Tibial nerve (tissue), 4 donors: ENCODE measurements around the gene HTR2C. TPM values are rescaled to one million over a fixed set of nuclear protein-coding genes. Genes with fewer than 3 reads are reported as not detected.

ENCODE experiments used
- DNase-seq, 2 donors: peaks; one replicate each; pipeline ENCODE4 v3.0.0-alpha.2; 2019; ENCODE audit warnings: low spot score in 2 of 2
- H3K27ac ChIP-seq, 4 donors: fragments of 200-600 bp; sonication (generic) in 3 of 4; one replicate each; pipeline ENCODE4 v1.5.1; 2017 to 2019; ENCODE audit warnings: mild to moderate bottlenecking in 1 of 4
- H3K27me3 ChIP-seq, 2 donors: fragments of 200-600 bp; sonication (generic) in 1 of 2; one replicate each; pipeline versions ENCODE4 v1.5.1 to v1.6.0; 2017 to 2019
- H3K36me3 ChIP-seq, 3 donors: fragments of 200-600 bp; sonication (generic); one replicate each; pipeline ENCODE4 v1.5.1; 2018 to 2019
- H3K4me1 ChIP-seq, 4 donors: fragments of 200-600 bp; sonication (generic) in 3 of 4; one replicate each; pipeline ENCODE4 v1.5.1; 2017 to 2019
- H3K4me3 ChIP-seq, 4 donors: fragments of 200-600 bp; sonication (generic) in 3 of 4; one replicate each; pipeline ENCODE4 v1.5.1; 2017 to 2019; ENCODE audit warnings: mild to moderate bottlenecking in 1 of 4, moderate library complexity in 1 of 4
- H3K9me3 ChIP-seq, 4 donors: fragments of 200-600 bp; sonication (generic) in 3 of 4; one replicate each; pipeline ENCODE4 v1.5.1; 2017 to 2019
- EP300 ChIP-seq, 2 donors: sonication (generic); formaldehyde crosslinking; IDR thresholded peaks; one replicate each; pipeline ENCODE4 v1.6.1; 2017; ENCODE audit warnings: antibody characterized with exemption in 2 of 2, mild to moderate bottlenecking in 1 of 2
- POLR2A ChIP-seq, 2 donors: fragments of 450-650 bp; IDR thresholded peaks; one replicate each; pipeline ENCODE4 v1.6.1; 2017; ENCODE audit warnings: antibody characterized with exemption in 2 of 2, mild to moderate bottlenecking in 2 of 2, moderate library complexity in 2 of 2
- WGBS, 2 donors: methylation state at CpG; one replicate each; pipeline ENCODE4 v1.1.5; 2018; 5-methylcytosine and 5-hydroxymethylcytosine counted together
- total RNA-seq, 4 donors: library from RNA; depleted of rRNA; stranded (reverse); fragments of >200 nt; gene quantifications; one replicate each; pipeline ENCODE4 v1.1.0, GENCODE V29; 2016
- TF ChIP-seq, protein P1 (sequence below), 5 experiments: fragments of 200-600 bp in 3 of 5; fragments of 450-650 bp in 2 of 5; sonication (generic) in 3 of 5; IDR thresholded peaks; one replicate each; pipeline ENCODE4 v1.5.1; 2016 to 2019; ENCODE audit warnings: antibody characterized with exemption in 5 of 5, mild to moderate bottlenecking in 3 of 5, moderate library complexity in 2 of 5

HTR2C gene
- under 1 TPM in 1 of 4 donors, not detected in 3; 0.66 TPM for total RNA-seq

DNA sequence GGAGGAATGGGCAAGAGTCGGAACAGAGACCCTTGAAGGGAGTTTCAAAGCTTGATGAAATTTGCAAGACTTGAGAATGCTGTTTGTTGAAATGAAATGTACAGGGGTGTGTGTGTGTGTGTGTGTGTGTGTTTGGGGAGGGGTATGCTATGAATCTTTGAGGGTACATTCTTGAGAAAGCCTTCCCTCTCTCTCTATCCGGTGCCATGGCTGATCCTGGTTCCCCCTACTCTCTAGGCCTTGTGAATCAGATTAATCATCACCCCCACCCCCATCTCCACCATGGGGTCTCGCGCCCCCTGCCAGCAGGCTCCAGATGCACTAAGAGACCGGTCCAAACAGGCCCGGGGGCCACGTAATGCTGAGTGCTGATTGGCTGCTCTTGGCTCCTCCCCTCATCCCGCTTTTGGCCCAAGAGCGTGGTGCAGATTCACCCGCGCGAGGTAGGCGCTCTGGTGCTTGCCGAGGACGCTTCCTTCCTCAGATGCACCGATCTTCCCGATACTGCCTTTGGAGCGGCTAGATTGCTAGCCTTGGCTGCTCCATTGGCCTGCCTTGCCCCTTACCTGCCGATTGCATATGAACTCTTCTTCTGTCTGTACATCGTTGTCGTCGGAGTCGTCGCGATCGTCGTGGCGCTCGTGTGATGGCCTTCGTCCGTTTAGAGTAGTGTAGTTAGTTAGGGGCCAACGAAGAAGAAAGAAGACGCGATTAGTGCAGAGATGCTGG lies at the start of gene HTR2C:
Gene HTR2C, plus strand, starts transcription at position 441 of the 729 bp plus-strand sequence. CDS start 142,851 bp downstream, outside the sequence.
- WGBS, 2 donors: 14 to 23% methylated on average over 27 to 34 of the region's 34 CpGs
- peaks cover 0 to 35% (median 0%) of the 10 kb centered on the region in 4 donors for H3K4me1 ChIP-seq
- TF ChIP-seq, protein P1, sequence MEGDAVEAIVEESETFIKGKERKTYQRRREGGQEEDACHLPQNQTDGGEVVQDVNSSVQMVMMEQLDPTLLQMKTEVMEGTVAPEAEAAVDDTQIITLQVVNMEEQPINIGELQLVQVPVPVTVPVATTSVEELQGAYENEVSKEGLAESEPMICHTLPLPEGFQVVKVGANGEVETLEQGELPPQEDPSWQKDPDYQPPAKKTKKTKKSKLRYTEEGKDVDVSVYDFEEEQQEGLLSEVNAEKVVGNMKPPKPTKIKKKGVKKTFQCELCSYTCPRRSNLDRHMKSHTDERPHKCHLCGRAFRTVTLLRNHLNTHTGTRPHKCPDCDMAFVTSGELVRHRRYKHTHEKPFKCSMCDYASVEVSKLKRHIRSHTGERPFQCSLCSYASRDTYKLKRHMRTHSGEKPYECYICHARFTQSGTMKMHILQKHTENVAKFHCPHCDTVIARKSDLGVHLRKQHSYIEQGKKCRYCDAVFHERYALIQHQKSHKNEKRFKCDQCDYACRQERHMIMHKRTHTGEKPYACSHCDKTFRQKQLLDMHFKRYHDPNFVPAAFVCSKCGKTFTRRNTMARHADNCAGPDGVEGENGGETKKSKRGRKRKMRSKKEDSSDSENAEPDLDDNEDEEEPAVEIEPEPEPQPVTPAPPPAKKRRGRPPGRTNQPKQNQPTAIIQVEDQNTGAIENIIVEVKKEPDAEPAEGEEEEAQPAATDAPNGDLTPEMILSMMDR (IDR thresholded peaks at IDR 0.05): no peak
- no peak for TF ChIP-seq EP300 (IDR thresholded peaks at IDR 0.05)
- TF ChIP-seq POLR2A (IDR thresholded peaks at IDR 0.05): no peak
- H3K27ac ChIP-seq: no peak within 1 kb of the TSS
- no peak for DNase-seq
- peak within 1 kb of the TSS in 2 of 4 donors; percentile 12 to 38 for H3K4me3 ChIP-seq
- H3K9me3 ChIP-seq: no peaks in the 10 kb centered on the region
- peaks cover 0 to 83% of the 10 kb centered on the region in 2 donors for H3K27me3 ChIP-seq
- H3K36me3 ChIP-seq: no peaks in the 10 kb centered on the region

DNA sequence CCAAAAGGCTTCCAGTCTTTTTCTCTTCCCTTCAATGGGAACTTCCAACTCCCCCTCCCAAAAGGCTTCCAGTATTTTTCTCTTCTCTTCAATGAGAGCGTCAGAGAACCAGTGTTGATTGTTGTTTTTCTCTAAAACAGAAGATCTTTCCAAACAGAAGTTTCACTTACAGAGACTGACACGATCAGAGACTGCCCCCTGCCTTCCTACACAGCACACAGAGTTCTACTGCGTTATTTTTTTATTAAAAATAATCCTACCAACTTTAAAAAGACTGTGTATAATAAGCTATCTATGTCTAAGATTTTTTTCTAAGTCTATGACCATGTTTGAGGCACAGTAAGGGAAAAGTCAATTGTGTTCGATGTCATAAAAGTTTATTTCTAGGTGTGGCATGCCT lies 3.5 kb upstream of the HTR2C start:
- H3K27ac ChIP-seq: no peak overlapping the region
- H3K27me3 ChIP-seq: peaks cover 0 to 86% of the 10 kb centered on the region in 2 donors
- no peaks in the 10 kb centered on the region for H3K36me3 ChIP-seq
- peaks cover 0 to 34% (median 0%) of the 10 kb centered on the region in 4 donors for H3K4me1 ChIP-seq
- no peak overlapping the region for H3K4me3 ChIP-seq
- 10 to 24% methylated on average over 4 of the region's 4 CpGs for WGBS, 2 donors
- no peak for DNase-seq
- no peaks in the 10 kb centered on the region for H3K9me3 ChIP-seq
- TF ChIP-seq EP300 (IDR thresholded peaks at IDR 0.05) (no peak), POLR2A (IDR thresholded peaks at IDR 0.05) (no peak)
- TF ChIP-seq, protein P1 (IDR thresholded peaks at IDR 0.05): no peak

DNA sequence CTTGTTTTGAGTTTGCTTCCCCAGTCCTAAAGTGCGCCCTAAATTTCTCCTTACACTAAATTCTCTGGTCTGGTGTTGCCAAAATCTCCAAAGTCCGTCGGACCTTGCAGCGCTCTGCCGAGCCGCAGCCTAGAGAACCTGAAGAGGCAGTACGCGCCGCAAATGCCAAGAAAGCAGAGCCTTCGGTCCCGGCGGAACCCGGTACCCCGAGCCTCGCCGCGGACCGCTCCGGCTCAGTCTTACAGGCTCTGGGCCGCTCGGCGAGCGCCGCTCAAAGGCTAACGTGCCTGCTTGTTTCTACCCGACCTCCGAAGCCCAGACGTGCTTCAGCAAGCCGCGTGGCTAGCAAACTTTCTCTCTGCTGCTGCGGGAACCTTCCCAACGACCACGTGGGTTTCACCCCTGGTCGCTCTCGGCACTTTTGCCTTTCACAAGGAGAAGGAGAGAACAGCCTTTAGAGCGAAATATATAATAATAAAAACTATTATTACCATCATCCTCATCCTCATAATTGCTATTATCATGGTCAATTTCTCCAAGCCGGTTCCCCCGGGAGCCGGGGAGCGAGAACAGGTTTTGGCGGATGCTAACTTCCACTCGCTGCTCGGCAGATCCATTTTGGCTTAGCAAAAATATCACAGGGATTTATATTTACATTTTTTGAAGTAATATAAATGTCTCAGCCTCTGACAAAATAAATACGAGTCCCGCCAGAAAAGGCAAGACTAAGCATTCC lies 2.2 kb upstream of the HTR2C start:
- DNase-seq: no peak
- Histone ChIP-seq H3K27me3 (peaks cover 0 to 89% of the 10 kb centered on the region in 2 donors), H3K27ac (no peak overlapping the region), H3K9me3 (no peaks in the 10 kb centered on the region), H3K4me1 (peaks cover 0 to 35% (median 0%) of the 10 kb centered on the region in 4 donors), H3K4me3 (peak overlapping the region in 3 of 4 donors; percentile 5 to 19 (median 16)), H3K36me3 (no peaks in the 10 kb centered on the region)
- 3 to 16% methylated on average over 20 to 41 of the region's 45 CpGs for WGBS, 2 donors
- TF ChIP-seq, protein P1 (IDR thresholded peaks at IDR 0.05): no peak
- TF ChIP-seq POLR2A (IDR thresholded peaks at IDR 0.05) (no peak), EP300 (IDR thresholded peaks at IDR 0.05) (no peak)

DNA sequence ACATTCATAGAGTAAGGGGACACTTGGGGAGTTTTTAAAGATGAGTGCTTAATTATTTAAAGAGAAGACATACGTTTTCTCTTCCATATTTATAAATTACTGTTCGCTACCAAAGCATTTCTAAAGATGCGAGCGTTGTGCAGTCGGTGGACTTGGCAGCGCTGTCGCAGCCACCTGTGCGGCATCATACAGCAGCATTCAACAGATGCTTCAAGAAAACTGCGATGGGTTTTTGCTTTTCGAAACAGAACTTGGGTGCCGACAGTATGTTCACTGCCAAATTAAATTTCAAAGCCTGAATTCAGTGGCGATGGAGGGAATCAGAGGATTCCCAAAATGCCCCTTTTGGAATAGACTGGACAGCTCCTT lies 1.6 kb upstream of the HTR2C start:
- no peaks in the 10 kb centered on the region for H3K9me3 ChIP-seq

More for the DNA sequence above, 1.6 kb upstream of the HTR2C start:
- no peak for DNase-seq
- TF ChIP-seq EP300 (IDR thresholded peaks at IDR 0.05) (no peak), POLR2A (IDR thresholded peaks at IDR 0.05) (no peak)
- TF ChIP-seq, protein P1 (IDR thresholded peaks at IDR 0.05): no peak
- no peak overlapping the region for H3K4me3 ChIP-seq
- WGBS, 2 donors: 18 to 30% methylated on average over 12 of the region's 12 CpGs
- H3K4me1 ChIP-seq: peaks cover 0 to 35% (median 0%) of the 10 kb centered on the region in 4 donors
- H3K27me3 ChIP-seq: peaks cover 0 to 88% of the 10 kb centered on the region in 2 donors
- H3K27ac ChIP-seq: no peak overlapping the region
- no peaks in the 10 kb centered on the region for H3K36me3 ChIP-seq
